Right kidney (tissue), 1 donor: ENCODE results near the gene TOMM6.

Experiments
- DNase-seq: peaks from one replicate; pipeline ENCODE4 v3.0.0-alpha.2; 2016

Gene TOMM6

GRCh38 chr6:41821266-41821665 lies 33.8 kb downstream of the TOMM6 start:
- no peak for DNase-seq

- DNase-seq, result no peak
Measured at GRCh38 chr6:41822021-41822420, 34.5 kb downstream of the TOMM6 start.

- no peak for DNase-seq
Measured at GRCh38 chr6:41823178-41823577, 35.7 kb downstream of the TOMM6 start.

- DNase-seq, result no peak
Measured at GRCh38 chr6:41824571-41825569, 37.4 kb downstream of the TOMM6 start.

GRCh38 chr6:41826343-41827022 lies 39.0 kb downstream of the TOMM6 start:
- DNase-seq, result no peak

GRCh38 chr6:41832263-41832662 lies 44.8 kb downstream of the TOMM6 start:
- no peak for DNase-seq

- no peak for DNase-seq
Measured at GRCh38 chr6:41836022-41836659, 48.6 kb downstream of the TOMM6 start.

GRCh38 chr6:41836660-41837052 lies 49.2 kb downstream of the TOMM6 start:
- DNase-seq, result no peak
